NCI-H748 (cell line): ENCODE results near the gene MRPL58.
A peak's percentile ranks its signal among the peaks of the same experiment; 100 is the strongest.
"Not testable (repeated sequence)": the region's sequence is repeated elsewhere in the genome, so short reads cannot be mapped to it uniquely, and the experiment has no call there.

ENCODE experiments used
- DNase-seq: peaks from one replicate; lab custom pipeline; 2025; ENCODE audit not compliant: unreplicated experiment; lab: John Stamatoyannopoulos, UW

The MRPL58 gene

DNA sequence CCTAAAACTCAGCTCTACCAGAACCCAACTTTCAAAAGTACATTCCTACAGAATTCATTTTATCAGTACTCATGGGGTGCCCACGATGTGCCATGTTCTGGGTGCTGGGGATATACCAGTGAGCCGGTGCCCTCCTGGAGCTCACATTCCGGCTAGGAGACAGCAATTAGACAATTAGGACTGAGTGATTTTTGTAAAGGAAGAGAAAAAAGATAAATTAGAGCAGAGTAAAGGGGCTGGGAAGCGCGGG is 449 bp upstream of the MRPL58 start:
- DNase-seq = no peak

DNA sequence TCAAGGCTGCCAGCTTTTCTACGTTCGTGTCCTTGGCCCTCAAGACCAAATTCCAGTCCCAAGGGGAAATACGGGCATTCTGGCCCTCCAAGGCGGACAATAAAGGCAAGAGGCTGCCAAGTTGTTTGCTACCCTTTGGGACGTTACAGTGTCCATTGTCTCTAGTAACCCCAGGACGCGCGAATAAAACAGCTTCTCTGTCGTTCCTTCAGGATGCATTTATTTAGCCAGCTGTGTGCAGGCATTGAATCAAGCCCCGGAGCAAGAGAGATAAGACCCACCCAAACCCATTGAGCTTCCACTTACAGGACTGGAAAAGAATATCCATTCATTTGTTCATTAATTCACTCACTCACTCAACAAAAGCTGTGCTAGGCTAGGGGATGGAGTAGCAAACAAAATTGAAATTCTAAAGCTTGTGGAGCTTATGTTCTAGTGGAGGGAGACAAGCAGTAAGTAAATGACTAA is 656 bp downstream of the MRPL58 start:
- DNase-seq = no peak

DNA sequence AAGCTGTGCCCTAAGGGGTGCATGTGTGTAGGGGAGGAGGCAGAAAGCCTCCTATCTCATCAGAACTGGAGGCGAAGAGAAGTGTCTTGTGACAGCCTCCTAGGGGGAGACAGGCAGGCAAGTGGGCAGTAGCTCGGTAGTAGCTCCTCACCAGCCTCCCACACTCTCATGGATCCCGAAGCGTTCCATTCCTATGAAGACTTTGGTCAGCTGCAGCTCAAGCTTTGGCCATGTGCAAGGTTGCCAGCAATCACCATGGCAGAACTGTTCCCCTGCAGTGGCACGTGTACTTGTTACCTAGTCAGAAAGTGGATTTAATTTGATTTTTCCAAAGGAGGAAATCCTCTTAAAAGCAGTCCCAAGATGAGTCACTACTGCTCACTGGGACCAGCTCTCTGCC is 6.7 kb downstream of the MRPL58 start:
- no peak for DNase-seq

- DNase-seq = no peak
Measured at GRCh38 chr17:75019710-75020109, 7.2 kb downstream of the MRPL58 start.

DNA sequence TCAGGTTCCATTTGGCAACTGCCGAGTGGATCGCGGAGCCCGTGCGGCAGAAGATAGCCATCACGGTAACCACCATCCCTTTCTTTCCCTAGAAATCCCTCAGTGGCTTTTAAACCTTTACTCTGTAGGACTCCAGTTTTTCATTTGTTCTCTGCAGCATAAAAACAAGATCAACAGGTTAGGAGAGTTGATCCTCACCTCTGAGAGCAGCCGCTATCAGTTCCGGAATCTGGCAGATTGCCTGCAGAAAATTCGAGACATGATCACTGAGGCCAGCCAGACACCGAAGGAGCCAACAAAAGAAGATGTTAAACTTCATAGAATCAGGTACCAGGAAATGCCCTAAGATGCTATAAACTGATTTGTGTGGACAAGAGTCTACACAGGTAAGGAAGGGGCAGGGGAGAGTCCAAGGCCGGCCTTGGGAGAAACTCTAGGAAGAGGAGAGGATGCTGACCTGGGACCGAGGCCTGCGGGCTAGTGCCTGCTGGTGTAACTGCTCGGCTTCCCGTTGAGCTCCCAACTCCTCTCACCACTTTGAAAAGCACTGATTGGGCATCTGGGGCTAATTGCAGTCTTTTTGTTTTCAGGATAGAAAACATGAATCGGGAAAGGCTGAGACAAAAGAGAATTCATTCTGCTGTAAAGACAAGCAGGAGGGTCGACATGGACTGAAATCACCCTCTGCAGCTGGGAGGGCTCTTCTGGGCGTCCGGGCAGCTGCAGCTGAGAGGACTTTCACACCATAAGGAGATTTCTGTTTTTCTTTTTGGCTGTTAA is 8.1 kb downstream of the MRPL58 start:
- DNase-seq = no peak

DNA sequence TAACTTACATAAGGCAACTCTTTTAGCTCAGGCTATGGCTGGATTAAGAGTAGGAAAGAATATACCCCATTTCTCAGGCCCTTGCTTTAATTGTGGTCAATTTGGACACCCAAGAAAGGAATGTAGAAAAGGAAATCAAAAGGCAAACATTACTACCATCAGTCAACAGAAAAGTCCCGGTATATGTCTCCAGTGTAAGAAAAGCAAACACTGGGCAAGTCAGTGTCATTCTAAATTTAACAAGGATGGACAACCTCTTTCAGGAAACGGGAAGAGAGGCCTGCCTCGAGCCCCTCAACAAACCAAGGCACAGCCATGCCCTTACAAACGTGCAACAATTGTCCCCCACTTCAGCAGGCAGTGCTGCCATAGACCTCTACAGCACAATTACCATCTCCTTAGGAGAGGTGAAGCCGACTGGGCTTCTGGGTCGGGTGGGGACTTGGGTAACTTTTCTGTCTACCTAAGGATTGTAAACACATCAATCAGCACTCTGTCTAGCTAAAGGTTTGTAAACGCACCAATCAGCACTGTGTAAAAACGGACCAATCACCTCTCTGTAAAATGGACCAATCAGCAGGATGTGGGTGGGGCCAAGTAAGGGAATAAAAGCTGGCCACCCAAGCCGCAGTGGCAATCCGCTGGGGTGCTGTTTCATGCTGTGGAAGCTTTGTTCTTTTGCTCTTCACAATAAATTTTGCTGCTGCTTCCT is 12.4 kb downstream of the MRPL58 start:
- no peak for DNase-seq

DNA sequence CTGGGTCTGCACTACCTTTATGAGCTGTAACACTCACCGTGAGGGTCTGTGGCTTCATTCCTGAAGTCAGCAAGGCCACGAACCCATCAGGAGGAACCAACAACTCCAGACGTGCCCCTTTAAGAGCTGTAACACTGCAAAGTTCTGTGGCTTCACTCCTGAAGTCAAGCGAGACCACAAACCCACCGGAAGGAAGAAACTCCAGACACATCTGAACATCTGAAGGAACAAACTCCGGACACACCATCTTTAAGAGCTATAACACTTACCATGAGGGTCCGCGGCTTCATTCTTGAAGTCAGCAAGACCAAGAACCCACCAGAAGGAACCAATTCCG is 12.9 kb downstream of the MRPL58 start:
- not testable (repeated sequence) for DNase-seq

GRCh38 chr17:75026650-75027049 is 14.2 kb downstream of the MRPL58 start:
- not testable (repeated sequence) for DNase-seq

DNA sequence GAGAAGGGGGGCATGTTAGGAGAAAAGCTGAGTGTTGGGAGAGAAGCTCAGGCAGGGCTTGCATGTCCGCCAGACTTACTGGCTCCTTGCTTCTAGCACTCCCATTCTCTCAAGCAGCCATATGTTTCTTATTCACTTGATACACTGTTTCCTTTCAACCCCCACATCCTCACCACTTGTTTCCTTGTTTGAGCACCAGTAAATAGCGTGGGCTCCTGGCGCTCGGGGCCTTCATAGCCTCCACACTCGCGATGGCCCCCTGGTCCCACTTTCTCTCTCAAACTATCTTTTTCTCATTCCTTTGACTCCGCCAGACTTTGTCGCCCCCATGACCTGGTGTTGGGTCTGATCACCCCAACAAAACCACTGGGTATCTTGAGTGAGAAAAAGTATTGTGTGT is 17.7 kb downstream of the MRPL58 start:
- no peak for DNase-seq

DNA sequence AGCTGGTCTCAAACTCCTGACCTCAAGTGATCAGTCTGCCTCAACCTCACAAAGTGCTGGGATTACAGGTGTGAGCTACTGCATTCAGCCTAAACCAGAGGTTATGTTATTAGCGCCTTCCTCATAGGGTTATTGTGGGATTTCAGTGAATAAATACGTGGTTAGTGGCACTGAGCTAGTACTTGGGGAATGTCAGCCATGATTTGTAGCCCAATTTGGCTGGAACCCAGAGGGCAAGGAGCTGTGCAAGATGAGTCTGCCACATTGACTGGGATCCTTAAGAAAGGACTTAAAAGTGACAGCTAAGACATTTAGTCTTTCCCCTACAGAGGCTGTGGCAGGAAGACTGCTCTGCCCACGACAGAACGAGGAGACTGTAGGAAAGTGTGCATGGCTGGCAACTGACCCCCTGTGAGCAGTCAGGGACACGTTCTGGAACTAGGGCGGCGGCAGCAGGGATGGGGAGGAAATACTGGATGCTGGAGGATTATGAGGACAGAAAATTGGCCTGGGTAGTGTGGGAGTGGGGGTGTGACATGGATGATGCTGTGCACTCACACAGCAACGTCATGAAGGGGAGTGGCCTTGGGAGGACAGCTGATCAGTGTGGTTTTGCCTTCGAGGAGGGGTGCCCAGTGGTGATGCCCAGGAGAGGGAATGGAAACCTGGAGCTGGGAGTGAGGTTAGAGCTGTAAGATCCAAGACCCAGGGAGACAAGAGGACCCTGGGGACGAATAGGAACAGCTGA is 19.7 kb downstream of the MRPL58 start:
- peak; percentile 87 for DNase-seq

- peak; percentile 29 for DNase-seq
Measured at GRCh38 chr17:75032720-75033280, 20.3 kb downstream of the MRPL58 start.

GRCh38 chr17:75033346-75034235 is 21.1 kb downstream of the MRPL58 start:
- DNase-seq = peak; percentile 89

- peak; percentile 91 for DNase-seq
Measured at GRCh38 chr17:75034236-75034908, 21.9 kb downstream of the MRPL58 start.

- DNase-seq = peak; percentile 78
Measured at GRCh38 chr17:75036643-75037268, 24.3 kb downstream of the MRPL58 start.

DNA sequence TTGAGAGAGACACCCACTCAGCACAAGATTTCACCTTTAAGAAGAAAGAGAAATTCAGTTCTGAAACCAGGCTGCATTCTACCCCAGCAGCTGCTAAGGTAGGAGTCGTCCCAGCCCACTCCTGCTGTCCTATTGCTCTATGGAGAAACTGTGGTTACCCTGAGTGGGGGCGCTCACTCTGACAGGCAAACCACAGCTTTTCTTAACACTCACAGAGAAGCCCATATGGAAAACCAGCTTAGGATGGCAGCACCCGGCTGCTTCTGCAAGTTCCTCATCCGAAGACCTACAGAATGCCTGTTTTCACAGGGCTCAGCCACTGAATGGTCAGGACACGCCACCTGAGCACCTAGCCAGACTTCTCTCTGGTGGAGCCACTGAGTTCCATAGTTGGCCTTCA is 26.8 kb downstream of the MRPL58 start:
- no peak for DNase-seq

- no peak for DNase-seq
Measured at GRCh38 chr17:75041656-75042280, 29.3 kb downstream of the MRPL58 start.

DNA sequence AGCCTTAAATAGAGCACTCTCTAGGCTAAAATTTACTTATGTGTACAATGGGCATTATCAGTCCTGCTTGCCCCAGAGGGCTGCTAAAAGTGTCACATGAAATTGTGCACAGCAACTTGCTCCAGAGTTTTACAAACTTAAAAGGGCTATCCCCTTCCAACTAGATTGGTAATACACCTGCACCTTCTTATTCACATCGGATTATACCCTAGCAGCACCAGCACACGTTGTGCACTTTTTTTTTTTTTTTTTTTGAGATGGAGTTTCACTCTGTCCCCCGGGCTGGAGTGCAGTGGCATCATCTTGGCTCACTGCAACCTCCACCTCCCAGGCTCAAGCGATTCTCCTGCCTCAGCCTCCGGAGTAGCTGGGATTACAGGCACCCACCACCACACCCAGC is 31.3 kb downstream of the MRPL58 start:
- DNase-seq = not testable (repeated sequence)

DNA sequence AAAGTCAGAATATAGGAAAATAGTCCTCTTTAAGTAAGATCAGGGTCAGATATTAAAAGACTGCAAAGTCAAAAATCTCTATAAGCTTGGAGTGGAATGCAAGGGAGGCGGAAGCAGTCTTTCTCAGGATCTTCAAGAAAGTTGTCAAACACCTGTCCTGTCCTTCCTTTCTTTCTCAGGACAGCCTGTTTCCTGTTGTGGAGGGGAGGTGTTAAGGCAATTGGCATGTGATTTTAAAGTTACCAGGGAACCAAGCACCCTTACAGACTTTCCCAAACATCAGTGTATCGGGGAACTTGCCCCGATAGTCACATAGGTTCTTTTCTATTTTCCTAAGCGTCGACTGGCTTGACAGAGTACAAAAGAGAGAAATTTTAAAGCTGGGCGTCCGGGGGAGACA is 32.2 kb downstream of the MRPL58 start:
- DNase-seq = no peak

DNA sequence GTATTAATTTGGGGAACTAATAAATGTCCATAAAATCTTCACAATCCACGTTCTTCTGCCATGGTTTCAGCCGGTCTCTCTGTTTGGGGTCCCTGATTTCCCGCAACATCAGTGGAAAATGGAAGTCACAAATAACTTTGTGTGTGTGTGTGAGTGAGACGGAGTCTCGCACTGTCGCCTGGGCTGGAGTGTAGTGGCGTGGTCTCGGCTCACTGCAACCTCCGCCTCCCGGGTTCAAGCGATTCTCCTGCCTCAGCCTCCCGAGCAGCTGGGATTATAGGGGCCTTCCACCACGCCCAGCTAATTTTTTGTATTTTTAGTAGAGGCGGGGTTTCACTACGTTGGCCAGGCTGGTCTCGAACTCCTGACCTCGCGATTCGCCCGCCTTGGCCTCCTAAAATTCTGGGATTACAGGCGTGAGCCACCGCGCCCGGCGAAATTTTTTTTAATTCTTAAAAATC is 33.5 kb downstream of the MRPL58 start:
- not testable (repeated sequence) for DNase-seq
